Lung (tissue), 12 donors: ENCODE measurements around the gene HIRA. TPM values are rescaled to one million over a fixed set of nuclear protein-coding genes. Genes with fewer than 3 reads are reported as not detected.

Experiments
- ATAC-seq: fragments of 200-7000 bp; cut with Tn5 transposase; one replicate; pipeline ENCODE4 v1.9.1; 2020; ENCODE audit warnings: moderate number of reproducible peaks; ENCODE audit not compliant: insufficient read depth, low FRiP score
- DNase-seq, 3 donors: peaks; one replicate each; pipeline ENCODE4 v3.0.0-alpha.2; 2013 to 2017
- H3K27ac ChIP-seq, 2 donors: one replicate each; pipeline ENCODE4 v1.5.1; 2013; ENCODE audit warnings: mild to moderate bottlenecking in 2 of 2, moderate library complexity in 2 of 2, control low read depth in 1 of 2, inconsistent platforms in 1 of 2, low read depth in 1 of 2, low read length in 1 of 2
- H3K27me3 ChIP-seq, 3 donors: one replicate each; pipeline ENCODE4 v1.5.1; 2013; ENCODE audit warnings: low read length in 2 of 3; ENCODE audit not compliant: control insufficient read depth in 3 of 3, insufficient read depth in 3 of 3
- H3K36me3 ChIP-seq, 4 donors: one replicate each; pipeline ENCODE4 v1.5.1; 2013; ENCODE audit warnings: low read length in 4 of 4, mild to moderate bottlenecking in 1 of 4, moderate library complexity in 1 of 4; ENCODE audit not compliant: control insufficient read depth in 4 of 4, insufficient read depth in 4 of 4
- H3K4me1 ChIP-seq, 5 donors: one replicate each; pipeline ENCODE4 v1.5.1; 2013; ENCODE audit warnings: low read length in 5 of 5, mild to moderate bottlenecking in 2 of 5, moderate library complexity in 1 of 5; ENCODE audit not compliant: control insufficient read depth in 5 of 5, insufficient read depth in 5 of 5
- H3K4me3 ChIP-seq: one replicate; pipeline ENCODE4 v1.5.1; 2013; ENCODE audit warnings: mild to moderate bottlenecking, control low read depth, moderate library complexity
- H3K9ac ChIP-seq, 2 donors: one replicate each; pipeline ENCODE4 v1.5.1; 2013; ENCODE audit warnings: low read length in 2 of 2, control low read depth in 1 of 2; ENCODE audit not compliant: insufficient read depth in 1 of 2
- H3K9me3 ChIP-seq, 4 donors: one replicate each; pipeline ENCODE4 v1.5.1; 2013; ENCODE audit warnings: low read length in 3 of 4, mild to moderate bottlenecking in 1 of 4, moderate library complexity in 1 of 4; ENCODE audit not compliant: control insufficient read depth in 4 of 4, insufficient read depth in 3 of 4
- CTCF ChIP-seq: IDR thresholded peaks from 2 replicates; pipeline ENCODE4 v1.5.1; 2012; ENCODE audit warnings: mild to moderate bottlenecking; ENCODE audit errors: control extremely low read depth, extremely low read depth
- WGBS, 2 donors: extraction: QIAGEN DNeasy Blood & Tissue Kit; methylation state at CpG; one replicate each; pipeline ENCODE4 v1.1.7; 2013; 5-methylcytosine and 5-hydroxymethylcytosine counted together
- polyA plus RNA-seq, 2 donors: library from polyadenylated mRNA; stranded (reverse); fragments of 200-250 nt; gene quantifications; one replicate each; pipeline ENCODE4 v1.2.1, GENCODE V29; 2013
- total RNA-seq, 2 donors: library from RNA; depleted of rRNA in 1 of 2; stranded (reverse); fragments of >200 nt in 1 of 2; gene quantifications; one replicate each; pipeline ENCODE4 v1.2.1, GENCODE V29; 2014 to 2021
- donor health status: control.
- donor health status: control.
- donor health status: Bipolar disorder and iron deficiency.
- donor health status: healthy.
- donor health status: DM: yes; HTN: yes; CAD: no.

The HIRA gene
- total and polyA plus RNA-seq, 4 donors = 7.5 to 27.2 (median 17.3) TPM

- H3K9ac ChIP-seq = no peak overlapping the region
- ATAC-seq (no peak), DNase-seq (no peak)
- H3K4me1 ChIP-seq = no peaks in the 10 kb centered on the region
- H3K27ac ChIP-seq = no peak overlapping the region
- 97% methylated on average over 6 of the region's 6 CpGs for WGBS, 2 donors
- peaks cover 16 to 60% (median 25%) of the 10 kb centered on the region in 4 donors for H3K36me3 ChIP-seq
- H3K4me3 ChIP-seq = no peak overlapping the region
- TF ChIP-seq CTCF = no peak
- no peaks in the 10 kb centered on the region for H3K27me3 ChIP-seq
- H3K9me3 ChIP-seq = peaks cover 0 to 2% (median 0%) of the 10 kb centered on the region in 4 donors
Measured at GRCh38 chr22:19351604-19352003, 79.9 kb downstream of the HIRA start.

- no peak for TF ChIP-seq CTCF
- ATAC-seq = no peak
- no peaks in the 10 kb centered on the region for H3K27me3 ChIP-seq
- H3K9ac ChIP-seq = no peak overlapping the region
- 96 to 98% methylated on average over 9 of the region's 9 CpGs for WGBS, 2 donors
- peaks cover 0 to 2% (median 0%) of the 10 kb centered on the region in 4 donors for H3K9me3 ChIP-seq
- DNase-seq = no peak
- H3K27ac ChIP-seq = no peak overlapping the region
- H3K4me3 ChIP-seq = no peak overlapping the region
- peaks cover 15 to 56% (median 26%) of the 10 kb centered on the region in 4 donors for H3K36me3 ChIP-seq
- no peaks in the 10 kb centered on the region for H3K4me1 ChIP-seq
Measured at GRCh38 chr22:19350947-19351346, 80.6 kb downstream of the HIRA start.

- WGBS, 2 donors = 98 to 100% methylated on average over 1 of the region's 1 CpG
- no peaks in the 10 kb centered on the region for H3K4me1 ChIP-seq
- H3K9me3 ChIP-seq = peaks cover 0 to 2% (median 0%) of the 10 kb centered on the region in 4 donors
- H3K4me3 ChIP-seq = no peak overlapping the region
- H3K36me3 ChIP-seq = peaks cover 13 to 54% (median 23%) of the 10 kb centered on the region in 4 donors
- H3K9ac ChIP-seq = no peak overlapping the region
- no peak for TF ChIP-seq CTCF
- DNase-seq (no peak), ATAC-seq (no peak)
- no peak overlapping the region for H3K27ac ChIP-seq
- H3K27me3 ChIP-seq = no peaks in the 10 kb centered on the region
Measured at GRCh38 chr22:19350476-19350859, 81.1 kb downstream of the HIRA start.

- no peak overlapping the region for H3K27ac ChIP-seq
- no peak overlapping the region for H3K9ac ChIP-seq
- peaks cover 11 to 55% (median 21%) of the 10 kb centered on the region in 4 donors for H3K36me3 ChIP-seq
- H3K9me3 ChIP-seq = peaks cover 0 to 2% (median 0%) of the 10 kb centered on the region in 4 donors
- no peaks in the 10 kb centered on the region for H3K4me1 ChIP-seq
- no peaks in the 10 kb centered on the region for H3K27me3 ChIP-seq
- ATAC-seq (no peak), DNase-seq (no peak)
- WGBS, 2 donors = 94 to 97% methylated on average over 5 of the region's 5 CpGs
- no peak for TF ChIP-seq CTCF
- H3K4me3 ChIP-seq = no peak overlapping the region
Measured at GRCh38 chr22:19349778-19350475, 81.6 kb downstream of the HIRA start.
